HepG2 (cell line): ENCODE data around the gene CD28.

Experiments
- FOXK2 ChIP-seq: fragments of 450-650 bp; IDR thresholded peaks from 2 replicates; pipeline ENCODE4 v1.6.1; 2016
- NCOA2 ChIP-seq: sonication (generic); formaldehyde crosslinking; IDR thresholded peaks from 2 replicates; pipeline ENCODE4 v1.8.0; 2022; ENCODE audit warnings: inconsistent platforms
- SMAD3 ChIP-seq: sonication (generic); formaldehyde crosslinking; IDR thresholded peaks from 2 replicates; pipeline ENCODE4 v1.4.0; 2020; ENCODE audit warnings: missing genetic modification reagents
- SP2 ChIP-seq: sonication (generic); formaldehyde crosslinking; IDR thresholded peaks from 2 replicates; pipeline ENCODE4 v1.5.1; 2020; ENCODE audit warnings: mild to moderate bottlenecking, missing genetic modification reagents
- ZBTB21 ChIP-seq: sonication (generic); formaldehyde crosslinking; IDR thresholded peaks from 2 replicates; pipeline ENCODE4 v1.4.0; 2020; ENCODE audit warnings: missing genetic modification reagents
- ZBTB7A ChIP-seq: sonication (generic); formaldehyde crosslinking; IDR thresholded peaks from 2 replicates; pipeline ENCODE4 v1.8.0; 2022; ENCODE audit warnings: mild to moderate bottlenecking, missing genetic modification reagents
- ZNF431 ChIP-seq: sonication (generic); formaldehyde crosslinking; IDR thresholded peaks from 2 replicates; pipeline ENCODE4 v1.9.0; 2022; ENCODE audit warnings: missing genetic modification reagents, low read depth, mild to moderate bottlenecking, borderline replicate concordance
- ZNF747 ChIP-seq: sonication (generic); formaldehyde crosslinking; IDR thresholded peaks from 2 replicates; pipeline ENCODE4 v1.8.1; 2023; ENCODE audit warnings: missing genetic modification reagents, mild to moderate bottlenecking, borderline replicate concordance
- ZNF790 ChIP-seq: sonication (generic); formaldehyde crosslinking; IDR thresholded peaks from 2 replicates; pipeline ENCODE4 v1.8.0; 2022; ENCODE audit warnings: missing genetic modification reagents, mild to moderate bottlenecking, borderline replicate concordance

DNA sequence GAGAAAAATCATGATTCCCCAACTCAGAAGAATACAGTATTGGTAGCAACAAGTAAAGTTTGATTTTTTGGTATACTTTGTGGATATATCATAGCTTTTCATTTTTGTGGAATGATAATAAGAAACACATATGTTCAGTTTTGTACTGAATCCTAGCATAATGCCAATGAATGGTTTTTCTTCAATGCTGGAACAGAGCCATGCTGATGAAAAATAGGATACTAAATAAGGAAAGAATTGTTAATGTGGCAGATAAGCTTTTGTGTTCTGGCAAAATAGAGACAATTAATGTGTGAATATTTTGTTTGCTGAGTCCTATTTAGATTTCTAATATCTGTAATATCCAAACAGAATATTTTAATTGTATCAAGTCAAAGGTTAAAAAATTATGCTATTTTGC is 21.9 kb downstream of the CD28 start:
- TF ChIP-seq SP2 (CRISPR knock-in tag) (no peak), ZBTB7A (CRISPR knock-in tag) (no peak), ZNF431 (CRISPR knock-in tag) (no peak), SMAD3 (CRISPR knock-in tag) (no peak), FOXK2 (no peak), ZNF747 (CRISPR knock-in tag) (no peak), ZBTB21 (no peak), ZNF790 (CRISPR knock-in tag) (no peak), NCOA2 (no peak)
